Karpas-422 (cell line): ENCODE results near the gene G3BP2. TPM values are rescaled to one million over a fixed set of nuclear protein-coding genes. Genes with fewer than 3 reads are reported as not detected.

ENCODE experiments used
- DNase-seq: peaks from one replicate; pipeline ENCODE4 v3.0.0-alpha.2; 2015
- H2AFZ ChIP-seq: fragments of 200-600 bp; sonication (generic); 2 replicates; pipeline ENCODE4 v1.6.1; 2014; ENCODE audit warnings: antibody characterized with exemption, low read length, mixed read lengths
- H3K27ac ChIP-seq: fragments of 200-600 bp; sonication (generic); 2 replicates; pipeline ENCODE4 v1.5.1; 2014; ENCODE audit warnings: mild to moderate bottlenecking, low read length, moderate library complexity
- H3K27me3 ChIP-seq: fragments of 200-600 bp; sonication (generic); 2 replicates; pipeline ENCODE4 v1.6.1; 2014; ENCODE audit warnings: low read length, mixed read lengths
- H3K36me3 ChIP-seq: fragments of 200-600 bp; sonication (generic); 2 replicates; pipeline ENCODE4 v1.6.1; 2014; ENCODE audit warnings: low read length, mixed read lengths; ENCODE audit not compliant: insufficient read depth
- H3K4me1 ChIP-seq: fragments of 200-600 bp; sonication (generic); 2 replicates; pipeline ENCODE4 v1.6.1; 2014; ENCODE audit warnings: mild to moderate bottlenecking, low read length, mixed read lengths
- H3K4me2 ChIP-seq: fragments of 200-600 bp; sonication (generic); 2 replicates; pipeline ENCODE4 v1.6.1; 2014; ENCODE audit warnings: low read length, low read depth, mild to moderate bottlenecking; ENCODE audit not compliant: poor library complexity, severe bottlenecking
- H3K4me3 ChIP-seq: fragments of 200-600 bp; sonication (generic); 2 replicates; pipeline ENCODE4 v1.5.1; 2014; ENCODE audit warnings: mild to moderate bottlenecking, antibody characterized with exemption, low read length, mixed read lengths
- H3K79me2 ChIP-seq: fragments of 200-600 bp; sonication (generic); 2 replicates; pipeline ENCODE4 v1.6.1; 2014; ENCODE audit warnings: mild to moderate bottlenecking, low read length, mixed read lengths
- H3K9ac ChIP-seq: fragments of 200-600 bp; sonication (generic); 2 replicates; pipeline ENCODE4 v1.6.0; 2014; ENCODE audit warnings: low read length
- H3K9me2 ChIP-seq: fragments of 200-600 bp; sonication (generic), shearing (Covaris generic); replicated peaks from 2 replicates; pipeline ENCODE4 v1.6.0; 2014; ENCODE audit warnings: mild to moderate bottlenecking, low read length, moderate library complexity; ENCODE audit not compliant: insufficient read depth
- H3K9me3 ChIP-seq: fragments of 300-700, 200-600 bp; sonication (generic); 2 replicates; pipeline ENCODE4 v1.6.1; 2014; ENCODE audit warnings: low read length, mixed read lengths
- H4K20me1 ChIP-seq: fragments of 200-600 bp; sonication (generic); 2 replicates; pipeline ENCODE4 v1.6.1; 2014; ENCODE audit warnings: mild to moderate bottlenecking, antibody characterized with exemption, low read length, low read depth; ENCODE audit not compliant: insufficient read depth
- total RNA-seq: library from RNA; depleted of rRNA; stranded (reverse); fragments of >200 nt; shearing (Covaris generic); gene quantifications from 2 replicates; pipeline ENCODE4 v1.2.3, GENCODE V29; 2014; ENCODE audit warnings: low replicate concordance

Gene G3BP2
- total RNA-seq, 1 experiment from 2014 or later: 81.0 TPM

- no peak overlapping the region for H3K27ac ChIP-seq
- H3K4me1 ChIP-seq: peaks cover 5% of the 10 kb centered on the region; the same call in 1 of the 2 replicates
- H3K4me2 ChIP-seq: no peak overlapping the region
Observed at GRCh38 chr4:75710246-75710645, 37.0 kb upstream of the G3BP2 start.

DNA sequence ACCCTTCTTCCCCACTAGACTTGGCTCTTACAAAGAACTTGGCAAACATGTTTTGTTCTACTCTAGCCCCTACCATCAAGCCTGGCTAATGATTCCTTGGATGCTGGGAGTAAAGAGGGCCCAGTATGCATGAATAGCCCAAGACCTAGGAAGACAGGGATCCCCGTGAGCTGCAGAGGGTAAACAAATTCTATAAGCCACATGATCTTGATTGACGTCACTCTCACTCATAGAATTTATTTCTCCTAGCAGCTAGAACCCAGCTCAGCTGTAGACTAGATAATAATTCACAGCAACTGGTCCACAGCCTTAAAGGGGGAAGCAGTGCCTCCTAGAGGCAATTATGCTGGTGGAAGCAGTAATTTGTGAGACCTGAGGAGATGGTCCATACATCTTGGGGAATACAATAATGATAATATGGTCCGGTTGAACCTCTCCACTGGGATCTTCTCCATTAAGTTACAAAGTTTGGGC lies 35.0 kb upstream of the G3BP2 start:
- Histone ChIP-seq H3K4me3 (no peak overlapping the region), H3K9ac (no peak overlapping the region), H3K4me2 (no peak overlapping the region), H3K79me2 (no peaks in the 10 kb centered on the region), H3K9me3 (no peaks in the 10 kb centered on the region), H2AFZ (no peak overlapping the region), H3K4me1 (peaks cover 5% of the 10 kb centered on the region; the same call in 1 of the 2 replicates), H4K20me1 (no peaks in the 10 kb centered on the region), H3K27me3 (no peaks in the 10 kb centered on the region), H3K36me3 (no peaks in the 10 kb centered on the region), H3K27ac (no peak overlapping the region), H3K9me2 (no peaks in the 10 kb centered on the region)
- DNase-seq: peak; percentile 77

More at GRCh38 chr4:75710246-75710645, 37.0 kb upstream of the G3BP2 start:
- no peak for DNase-seq
- no peaks in the 10 kb centered on the region for H3K79me2 ChIP-seq
- H3K4me3 ChIP-seq: no peak overlapping the region
- no peak overlapping the region for H3K9ac ChIP-seq
- H3K36me3 ChIP-seq: no peaks in the 10 kb centered on the region
- no peaks in the 10 kb centered on the region for H3K9me2 ChIP-seq
- H3K27me3 ChIP-seq: no peaks in the 10 kb centered on the region
- no peak overlapping the region for H2AFZ ChIP-seq
- H3K9me3 ChIP-seq: no peaks in the 10 kb centered on the region
- no peaks in the 10 kb centered on the region for H4K20me1 ChIP-seq

GRCh38 chr4:75705198-75705977 lies 32.2 kb upstream of the G3BP2 start:
- Histone ChIP-seq H3K36me3 (no peaks in the 10 kb centered on the region), H3K79me2 (no peaks in the 10 kb centered on the region), H3K9ac (no peak overlapping the region), H3K4me2 (no peak overlapping the region), H3K4me1 (peaks cover 5% of the 10 kb centered on the region; the same call in 1 of the 2 replicates), H4K20me1 (no peaks in the 10 kb centered on the region), H3K4me3 (no peak overlapping the region), H3K27me3 (no peaks in the 10 kb centered on the region), H3K27ac (no peak overlapping the region), H2AFZ (no peak overlapping the region), H3K9me2 (no peaks in the 10 kb centered on the region), H3K9me3 (no peaks in the 10 kb centered on the region)
- peak; percentile 23 for DNase-seq

DNA sequence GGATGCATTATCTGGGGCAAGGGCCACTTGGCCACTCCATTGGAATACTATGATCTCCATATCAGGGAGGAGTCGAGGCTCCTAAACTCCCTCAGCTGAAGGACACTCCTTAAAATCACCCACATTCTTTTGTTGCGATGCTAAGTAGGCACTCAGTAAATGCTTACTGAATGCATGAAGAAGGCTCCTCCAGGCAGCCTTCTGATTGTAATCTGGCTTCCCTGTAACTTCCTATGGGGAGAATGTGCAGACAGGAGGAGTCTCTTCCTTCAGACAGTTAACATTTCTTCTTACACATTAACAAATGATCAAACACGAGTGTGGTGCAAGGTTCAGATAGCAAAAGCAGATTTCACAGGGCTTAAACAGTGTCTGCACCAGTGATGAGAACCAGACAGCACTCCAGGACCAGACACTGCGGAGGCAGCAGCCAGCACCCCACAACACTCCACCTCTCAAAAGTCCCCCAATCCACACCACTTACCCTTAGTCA lies 29.8 kb upstream of the G3BP2 start:
- Histone ChIP-seq H3K79me2 (no peaks in the 10 kb centered on the region), H4K20me1 (no peaks in the 10 kb centered on the region), H2AFZ (no peak overlapping the region), H3K27ac (no peak overlapping the region), H3K36me3 (no peaks in the 10 kb centered on the region), H3K4me1 (peaks cover 12% of the 10 kb centered on the region), H3K9ac (no peak overlapping the region), H3K9me2 (no peaks in the 10 kb centered on the region), H3K9me3 (no peaks in the 10 kb centered on the region), H3K4me2 (no peak overlapping the region), H3K4me3 (no peak overlapping the region), H3K27me3 (no peaks in the 10 kb centered on the region)
- no peak for DNase-seq

DNA sequence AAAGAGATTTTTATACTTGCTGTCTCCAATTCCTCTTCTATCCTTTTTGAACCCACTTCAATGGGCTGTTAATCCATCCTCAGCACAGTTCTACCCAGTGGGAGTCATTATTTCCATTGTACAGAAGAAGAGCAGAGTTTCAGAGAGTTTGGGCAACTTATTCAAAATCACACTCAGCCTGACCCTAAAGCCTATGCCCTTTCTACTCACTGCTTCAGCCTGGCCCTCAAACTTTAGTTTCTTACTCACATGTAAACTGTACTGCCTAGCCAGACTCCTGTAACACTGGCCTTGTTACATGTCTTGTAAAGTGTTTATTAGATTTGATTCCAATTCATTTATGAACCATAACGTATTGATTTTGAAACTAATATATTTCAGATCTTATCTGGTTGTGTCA lies 26.1 kb upstream of the G3BP2 start:
- Histone ChIP-seq H3K4me2 (no peak overlapping the region), H3K9me3 (no peaks in the 10 kb centered on the region), H3K9ac (no peak overlapping the region), H3K4me1 (peaks cover 11% of the 10 kb centered on the region), H2AFZ (no peak overlapping the region), H3K4me3 (no peak overlapping the region), H3K36me3 (no peaks in the 10 kb centered on the region), H3K79me2 (no peaks in the 10 kb centered on the region), H3K9me2 (no peaks in the 10 kb centered on the region), H3K27ac (no peak overlapping the region), H4K20me1 (no peaks in the 10 kb centered on the region), H3K27me3 (no peaks in the 10 kb centered on the region)
- no peak for DNase-seq

GRCh38 chr4:75698963-75699228 lies 25.7 kb upstream of the G3BP2 start:
- Histone ChIP-seq H2AFZ (no peak overlapping the region; the same call in 1 of the 2 replicates), H3K4me3 (no peak overlapping the region), H3K9me2 (no peaks in the 10 kb centered on the region), H3K27me3 (no peaks in the 10 kb centered on the region), H4K20me1 (no peaks in the 10 kb centered on the region), H3K4me2 (peak overlapping the region; percentile 38), H3K36me3 (no peaks in the 10 kb centered on the region), H3K4me1 (peaks cover 11% of the 10 kb centered on the region), H3K9me3 (no peaks in the 10 kb centered on the region), H3K27ac (no peak overlapping the region), H3K9ac (no peak overlapping the region), H3K79me2 (no peaks in the 10 kb centered on the region)
- no peak for DNase-seq

DNA sequence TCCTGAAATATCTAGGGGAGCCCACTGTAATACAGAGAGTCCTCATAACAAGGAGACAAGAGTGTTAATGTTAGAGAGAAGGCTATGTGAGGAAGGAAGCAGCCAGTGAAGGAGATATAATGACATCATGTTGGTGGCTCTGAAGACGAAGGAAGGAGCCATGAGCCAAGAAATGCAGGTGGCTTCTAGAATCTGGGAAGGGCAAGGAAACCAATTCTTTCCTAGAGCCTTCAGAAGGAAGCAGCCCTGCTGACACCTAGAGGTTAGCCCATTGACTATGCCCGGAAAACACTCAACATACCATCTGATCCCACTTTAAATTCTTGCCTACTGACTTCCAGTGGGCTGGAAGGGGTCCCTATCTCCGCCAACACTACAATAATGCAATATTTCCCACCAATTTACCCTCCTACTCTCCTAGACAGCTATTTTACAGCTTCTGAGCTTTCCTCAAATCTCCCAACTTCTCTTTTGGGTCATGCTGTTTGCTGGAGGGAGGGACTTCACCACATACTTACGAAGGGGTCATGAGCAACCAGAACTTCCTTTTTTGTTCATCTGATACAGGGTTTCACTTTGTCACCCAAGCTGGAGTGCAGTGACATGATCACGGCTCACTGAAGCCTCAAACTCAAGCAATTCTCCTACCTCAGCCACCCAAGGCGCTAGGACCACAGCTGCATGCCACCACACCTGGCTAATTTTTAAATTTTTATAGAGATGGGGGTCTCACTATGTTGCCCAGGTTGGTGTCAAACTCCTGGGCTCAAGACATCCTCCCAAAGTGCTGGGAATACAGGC lies 25.2 kb upstream of the G3BP2 start:
- Histone ChIP-seq H3K9me3 (no peaks in the 10 kb centered on the region), H3K4me1 (peaks cover 11% of the 10 kb centered on the region), H3K27ac (no peak overlapping the region), H3K79me2 (no peaks in the 10 kb centered on the region), H2AFZ (peak overlapping the region; percentile 94), H3K27me3 (no peaks in the 10 kb centered on the region), H3K4me2 (peak overlapping the region; percentile 38), H3K36me3 (no peaks in the 10 kb centered on the region), H4K20me1 (no peaks in the 10 kb centered on the region), H3K4me3 (peak overlapping the region; percentile 40; the same call in 1 of the 2 replicates), H3K9ac (peak overlapping the region; percentile 43), H3K9me2 (no peaks in the 10 kb centered on the region)
- DNase-seq: peak; percentile 69

GRCh38 chr4:75696581-75696980 lies 23.4 kb upstream of the G3BP2 start:
- Histone ChIP-seq H3K9ac (no peak overlapping the region), H3K4me2 (no peak overlapping the region)

More at GRCh38 chr4:75696581-75696980, 23.4 kb upstream of the G3BP2 start:
- DNase-seq: peak; percentile 28
- Histone ChIP-seq H3K9me3 (no peaks in the 10 kb centered on the region), H3K36me3 (no peaks in the 10 kb centered on the region), H3K27ac (no peak overlapping the region), H4K20me1 (no peaks in the 10 kb centered on the region), H2AFZ (no peak overlapping the region), H3K4me1 (peaks cover 11% of the 10 kb centered on the region), H3K27me3 (no peaks in the 10 kb centered on the region), H3K9me2 (no peaks in the 10 kb centered on the region), H3K79me2 (no peaks in the 10 kb centered on the region), H3K4me3 (no peak overlapping the region)
